Thoracic aorta (tissue), 2 donors: ENCODE data around the gene GOLIM4. TPM values are rescaled to one million over a fixed set of nuclear protein-coding genes. Genes with fewer than 3 reads are reported as not detected.

Source experiments
- ATAC-seq: fragments of 150-250 bp; one replicate; pipeline ENCODE4 v1.8.0; 2017; ENCODE audit warnings: low read depth; ENCODE audit not compliant: insufficient number of reproducible peaks, low FRiP score
- DNase-seq: peaks from one replicate; pipeline ENCODE4 v3.0.0-alpha.2; 2020; ENCODE audit warnings: low spot score
- H3K27ac ChIP-seq, 2 donors: fragments of 200-600 bp; sonication (generic); 1 replicate in 1 of 2; 2 replicates in 1 of 2; pipeline ENCODE4 v1.5.1; 2016; ENCODE audit warnings: mild to moderate bottlenecking in 2 of 2, moderate library complexity in 2 of 2
- H3K27me3 ChIP-seq: fragments of 200-600 bp; sonication (generic); replicated peaks from 2 replicates; pipeline ENCODE4 v1.6.0; 2016; ENCODE audit warnings: mild to moderate bottlenecking; ENCODE audit not compliant: insufficient read depth
- H3K36me3 ChIP-seq: fragments of 200-600 bp; sonication (generic); one replicate; pipeline ENCODE4 v1.5.1; 2016
- H3K4me1 ChIP-seq, 2 donors: fragments of 200-600 bp; sonication (generic); 1 replicate in 1 of 2; 2 replicates in 1 of 2; pipeline versions ENCODE4 v1.5.1 to v1.6.0; 2016; ENCODE audit warnings: low read depth in 2 of 2, mild to moderate bottlenecking in 1 of 2; ENCODE audit not compliant: control insufficient read depth in 1 of 2
- H3K4me3 ChIP-seq: fragments of 200-600 bp; sonication (generic); 2 replicates; pipeline ENCODE4 v1.5.1; 2016; ENCODE audit warnings: mild to moderate bottlenecking
- H3K9me3 ChIP-seq: fragments of 200-600 bp; sonication (generic); 2 replicates; pipeline ENCODE4 v1.5.1; 2016
- CTCF ChIP-seq: fragments of 200-600 bp; sonication (generic); IDR thresholded peaks from one replicate; pipeline ENCODE4 v1.5.1; 2019; ENCODE audit warnings: antibody characterized with exemption
- total RNA-seq, 2 donors: library from RNA; depleted of rRNA; stranded (reverse); fragments of >200 nt; gene quantifications; one replicate each; pipeline versions ENCODE4 v1.1.0 to v1.2.3, GENCODE V29; 2016

Gene GOLIM4
- total RNA-seq, 2 donors from 2014 or later: 43.1 to 49.5 TPM

GRCh38 chr3:167976516-167977361, 119.0 kb downstream of the GOLIM4 start:
- Histone ChIP-seq H3K9me3 (no peaks in the 10 kb centered on the region), H3K36me3 (no peaks in the 10 kb centered on the region), H3K27me3 (no peaks in the 10 kb centered on the region), H3K4me3 (no peak overlapping the region), H3K4me1 (no peaks in the 10 kb centered on the region), H3K27ac (no peak overlapping the region)
- TF ChIP-seq CTCF: no peak
- DNase-seq (no peak), ATAC-seq (no peak)

GRCh38 chr3:167973901-167974300, 121.8 kb downstream of the GOLIM4 start:
- no peak overlapping the region for H3K27ac ChIP-seq
- DNase-seq (no peak), ATAC-seq (no peak)
- no peaks in the 10 kb centered on the region for H3K36me3 ChIP-seq
- H3K9me3 ChIP-seq: no peaks in the 10 kb centered on the region
- no peaks in the 10 kb centered on the region for H3K4me1 ChIP-seq
- no peak overlapping the region for H3K4me3 ChIP-seq
- no peaks in the 10 kb centered on the region for H3K27me3 ChIP-seq
- TF ChIP-seq CTCF: no peak

GRCh38 chr3:167973046-167973445, 122.7 kb downstream of the GOLIM4 start:
- no peak for DNase-seq
- Histone ChIP-seq H3K4me3 (no peak overlapping the region), H3K36me3 (no peaks in the 10 kb centered on the region), H3K9me3 (no peaks in the 10 kb centered on the region), H3K4me1 (no peaks in the 10 kb centered on the region), H3K27me3 (no peaks in the 10 kb centered on the region), H3K27ac (no peak overlapping the region)
- no peak for TF ChIP-seq CTCF
- ATAC-seq: no peak

GRCh38 chr3:167972502-167972901, 123.2 kb downstream of the GOLIM4 start:
- DNase-seq: no peak
- no peaks in the 10 kb centered on the region for H3K4me1 ChIP-seq
- TF ChIP-seq CTCF: no peak
- no peak for ATAC-seq
- no peak overlapping the region for H3K4me3 ChIP-seq
- H3K9me3 ChIP-seq: no peaks in the 10 kb centered on the region
- H3K27ac ChIP-seq: no peak overlapping the region
- no peaks in the 10 kb centered on the region for H3K36me3 ChIP-seq
- H3K27me3 ChIP-seq: no peaks in the 10 kb centered on the region

GRCh38 chr3:167969548-167969947, 126.2 kb downstream of the GOLIM4 start:
- Histone ChIP-seq H3K36me3 (no peaks in the 10 kb centered on the region), H3K27ac (no peak overlapping the region), H3K4me1 (no peaks in the 10 kb centered on the region), H3K9me3 (no peaks in the 10 kb centered on the region), H3K27me3 (no peaks in the 10 kb centered on the region), H3K4me3 (no peak overlapping the region)
- no peak for TF ChIP-seq CTCF
- no peak for DNase-seq
- ATAC-seq: no peak
